ENCODE results near the gene F7. TPM values are rescaled to one million over a fixed set of nuclear protein-coding genes. Genes with fewer than 3 reads are reported as not detected.
"Not testable (repeated sequence)": the region's sequence is repeated elsewhere in the genome, so short reads cannot be mapped to it uniquely, and the experiment has no call there.

The F7 gene
- total and polyA plus RNA-seq, 4 donors = 0.08 to 0.69 TPM; not detected in 2

DNA sequence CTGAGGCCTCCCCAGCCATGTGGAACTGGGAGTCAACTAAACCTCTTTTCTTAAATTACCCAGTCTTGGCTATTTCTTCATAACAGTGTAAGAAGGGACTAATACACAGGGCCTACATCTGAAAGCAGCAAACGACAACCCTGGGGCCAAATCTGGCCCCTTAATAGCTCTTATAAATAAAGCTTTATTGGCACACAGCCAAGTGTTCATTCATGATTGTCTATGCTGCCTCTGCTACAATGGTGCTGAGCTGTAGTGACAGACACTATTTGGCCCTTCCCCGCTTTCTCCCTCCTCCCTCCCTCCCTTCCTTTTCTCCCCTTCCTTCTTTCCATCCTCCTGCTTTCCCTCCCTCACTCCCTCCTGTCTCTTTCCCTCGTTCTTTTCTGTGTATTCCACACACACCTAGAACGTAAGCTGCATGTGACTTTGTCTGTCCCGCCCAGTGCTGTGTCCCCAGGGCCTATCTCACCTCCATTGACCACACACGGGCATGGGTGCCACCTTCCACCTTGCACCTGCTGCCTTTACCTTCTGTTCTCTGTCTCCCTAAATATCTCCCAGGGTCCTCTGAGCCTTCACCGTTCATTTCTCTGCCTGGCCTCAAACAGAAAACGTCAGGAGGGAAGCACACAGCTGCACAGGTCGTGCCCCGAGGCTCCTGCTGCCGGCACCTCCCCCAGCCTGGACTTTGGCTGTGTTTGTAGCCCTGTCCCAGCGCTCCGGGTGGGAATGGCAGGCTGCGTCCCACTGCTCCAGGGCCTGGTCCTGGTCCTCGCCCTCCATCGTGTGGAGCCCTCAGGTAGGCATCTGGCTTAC lies 52.5 kb downstream of the F7 start, which contains the start of gene PROZ:
PROZ (plus strand) TSS at position 720 of the 819 bp plus-strand sequence; CDS start at position 733, 13 bp downstream.
- Histone ChIP-seq H3K36me3 (ENCODE audit: control insufficient read depth in 1 of 2, insufficient read depth in 2 of 2, low read length in 1 of 2) (no peaks in the 10 kb centered on the region), H3K4me1 (ENCODE audit: control insufficient read depth in 1 of 2, insufficient read depth in 2 of 2, low read length in 2 of 2) (no peaks in the 10 kb centered on the region), H3K4me3 (ENCODE audit: low read length in 2 of 2) (no peak within 1 kb of the TSS), H3K27ac (ENCODE audit: low read depth in 1 of 2, low read length in 2 of 2) (no peak within 1 kb of the TSS), H3K9me3 (ENCODE audit: control insufficient read depth, low read length) (no peaks in the 10 kb centered on the region), H3K27me3 (ENCODE audit: control insufficient read depth in 1 of 2, insufficient read depth in 2 of 2, low read length in 1 of 2) (no peaks in the 10 kb centered on the region)
- DNase-seq (no peak), ATAC-seq (ENCODE audit: low FRiP score) (no peak)
- intact Hi-C loops (cut with DNase I) = loop anchor here in 1 of 2 donors (5.0 to 10.0 kb wide), 2 partner anchors 49 to 123 kb away; partner anchors contain the start of genes CUL4A and PCID2
- 63 to 65% methylated on average over 16 of the region's 16 CpGs for WGBS, 2 donors

DNA sequence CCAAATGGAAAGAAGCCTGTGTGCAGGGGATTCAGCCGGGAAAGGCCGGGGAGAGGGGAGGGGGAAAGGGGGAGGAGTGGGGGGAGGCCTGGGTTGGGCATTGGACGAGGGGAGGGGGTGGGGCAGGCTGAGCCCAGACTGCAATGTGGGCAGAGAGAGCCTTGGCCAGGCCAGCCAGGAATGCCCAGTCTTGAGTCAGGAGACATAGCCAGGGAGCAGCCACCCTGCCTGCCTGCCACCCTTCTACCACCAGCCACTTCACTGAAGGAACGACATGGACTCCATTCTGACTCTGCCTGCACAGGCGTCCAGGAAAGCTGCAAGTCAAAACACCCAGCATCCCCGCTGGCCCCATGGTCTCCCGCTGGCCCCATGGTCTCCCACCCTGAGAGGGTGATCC lies 53.4 kb downstream of the F7 start:
- no peak for ATAC-seq (ENCODE audit: low FRiP score)
- no peak for DNase-seq
- Histone ChIP-seq H3K27ac (ENCODE audit: low read depth in 1 of 2, low read length in 2 of 2) (no peak overlapping the region), H3K4me1 (ENCODE audit: control insufficient read depth in 1 of 2, insufficient read depth in 2 of 2, low read length in 2 of 2) (no peaks in the 10 kb centered on the region), H3K9me3 (ENCODE audit: control insufficient read depth, low read length) (no peaks in the 10 kb centered on the region), H3K4me3 (ENCODE audit: low read length in 2 of 2) (no peak overlapping the region), H3K27me3 (ENCODE audit: control insufficient read depth in 1 of 2, insufficient read depth in 2 of 2, low read length in 1 of 2) (no peaks in the 10 kb centered on the region), H3K36me3 (ENCODE audit: control insufficient read depth in 1 of 2, insufficient read depth in 2 of 2, low read length in 1 of 2) (no peaks in the 10 kb centered on the region)
- intact Hi-C loops (cut with DNase I) = loop anchor here in 1 of 2 donors (5.0 to 10.0 kb wide), 2 partner anchors 48 to 124 kb away; partner anchors contain the start of genes CUL4A and PCID2
- WGBS, 2 donors = 48 to 49% methylated on average over 7 of the region's 7 CpGs

DNA sequence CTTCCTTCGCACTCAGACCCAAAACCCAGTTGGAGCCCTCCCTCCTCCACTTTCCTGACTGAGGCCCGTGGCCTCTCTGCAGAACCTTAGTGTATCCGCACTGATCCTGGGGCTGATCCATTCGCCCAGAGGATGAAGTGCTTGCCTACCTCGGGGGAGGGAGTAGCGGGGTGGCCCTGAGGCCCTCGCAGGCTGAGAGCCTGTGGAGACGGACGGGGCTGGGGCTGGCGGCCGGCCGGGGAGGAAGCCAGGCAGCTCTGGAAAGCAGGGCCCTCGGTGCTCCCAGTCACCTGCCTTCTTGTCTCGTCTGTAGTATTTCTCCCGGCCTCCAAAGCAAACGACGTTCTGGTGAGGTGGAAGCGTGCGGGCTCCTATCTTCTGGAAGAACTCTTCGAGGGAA lies 54.1 kb downstream of the F7 start:
- H3K27me3 ChIP-seq (ENCODE audit: control insufficient read depth in 1 of 2, insufficient read depth in 2 of 2, low read length in 1 of 2) = no peaks in the 10 kb centered on the region
- ATAC-seq (ENCODE audit: low FRiP score) = no peak

DNA sequence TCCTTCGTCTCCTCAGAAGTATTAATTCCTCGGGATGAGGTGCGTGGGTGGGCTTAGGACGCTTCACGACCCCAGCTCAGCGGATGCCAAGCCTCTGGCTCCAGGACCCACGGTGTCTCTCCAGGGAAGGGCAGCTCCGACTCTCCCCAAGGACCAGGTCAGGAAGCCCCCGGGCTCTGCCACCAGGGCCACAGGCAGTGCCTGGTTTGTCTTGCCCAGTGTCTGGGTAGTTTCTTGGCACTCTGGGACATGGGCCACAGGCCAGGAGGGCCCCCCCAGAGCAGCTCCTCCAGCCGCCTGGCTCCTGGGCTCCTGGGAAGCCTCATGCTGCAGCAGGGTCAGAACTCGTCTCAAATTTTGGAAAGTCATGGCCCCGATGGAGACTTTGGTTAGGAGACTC lies 55.4 kb downstream of the F7 start:
- Histone ChIP-seq H3K4me1 (ENCODE audit: control insufficient read depth in 1 of 2, insufficient read depth in 2 of 2, low read length in 2 of 2) (no peaks in the 10 kb centered on the region), H3K27ac (ENCODE audit: low read depth in 1 of 2, low read length in 2 of 2) (no peak overlapping the region), H3K27me3 (ENCODE audit: control insufficient read depth in 1 of 2, insufficient read depth in 2 of 2, low read length in 1 of 2) (no peaks in the 10 kb centered on the region), H3K36me3 (ENCODE audit: control insufficient read depth in 1 of 2, insufficient read depth in 2 of 2, low read length in 1 of 2) (no peaks in the 10 kb centered on the region), H3K4me3 (ENCODE audit: low read length in 2 of 2) (no peak overlapping the region), H3K9me3 (ENCODE audit: control insufficient read depth, low read length) (no peaks in the 10 kb centered on the region)
- no peak for DNase-seq
- 61 to 62% methylated on average over 12 of the region's 12 CpGs for WGBS, 2 donors
- ATAC-seq (ENCODE audit: low FRiP score) = no peak
- intact Hi-C loops (cut with DNase I) = no loop called here

More for the DNA sequence above, 54.1 kb downstream of the F7 start:
- Histone ChIP-seq H3K9me3 (ENCODE audit: control insufficient read depth, low read length) (no peaks in the 10 kb centered on the region), H3K4me3 (ENCODE audit: low read length in 2 of 2) (no peak overlapping the region), H3K4me1 (ENCODE audit: control insufficient read depth in 1 of 2, insufficient read depth in 2 of 2, low read length in 2 of 2) (no peaks in the 10 kb centered on the region), H3K36me3 (ENCODE audit: control insufficient read depth in 1 of 2, insufficient read depth in 2 of 2, low read length in 1 of 2) (no peaks in the 10 kb centered on the region), H3K27ac (ENCODE audit: low read depth in 1 of 2, low read length in 2 of 2) (no peak overlapping the region)
- 87 to 91% methylated on average over 20 of the region's 20 CpGs for WGBS, 2 donors
- intact Hi-C loops (cut with DNase I) = loop anchor here in 1 of 2 donors (5.0 to 10.0 kb wide), 2 partner anchors 48 to 125 kb away; partner anchors contain the start of genes CUL4A and PCID2
- DNase-seq = no peak

DNA sequence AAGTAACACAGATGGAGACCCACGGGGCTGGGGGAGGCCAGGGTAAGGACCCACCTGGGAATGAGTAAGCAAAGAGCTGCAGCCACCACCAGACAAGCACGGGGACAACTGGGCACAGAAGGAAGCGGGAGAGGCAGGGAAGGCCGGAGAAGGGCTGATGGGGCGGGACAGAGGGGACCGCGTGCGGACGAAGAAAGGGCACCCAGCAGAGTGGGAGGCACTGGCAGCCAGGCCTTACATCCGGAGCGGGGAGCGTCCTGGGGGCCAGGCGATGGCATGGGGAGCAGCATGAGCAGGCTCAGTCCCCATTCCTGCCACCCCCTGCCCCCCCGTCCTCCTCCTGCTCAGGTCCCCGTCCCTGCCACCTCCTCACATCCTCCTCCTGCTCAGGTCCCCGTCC lies 55.8 kb downstream of the F7 start:
- intact Hi-C loops (cut with DNase I) = no loop called here
- no peaks in the 10 kb centered on the region for H3K27me3 ChIP-seq (ENCODE audit: control insufficient read depth in 1 of 2, insufficient read depth in 2 of 2, low read length in 1 of 2)
- H3K9me3 ChIP-seq (ENCODE audit: control insufficient read depth, low read length) = no peaks in the 10 kb centered on the region
- no peak overlapping the region for H3K27ac ChIP-seq (ENCODE audit: low read depth in 1 of 2, low read length in 2 of 2)
- DNase-seq = no peak
- no peak overlapping the region for H3K4me3 ChIP-seq (ENCODE audit: low read length in 2 of 2)
- H3K36me3 ChIP-seq (ENCODE audit: control insufficient read depth in 1 of 2, insufficient read depth in 2 of 2, low read length in 1 of 2) = no peaks in the 10 kb centered on the region
- no peak for ATAC-seq (ENCODE audit: low FRiP score)
- WGBS, 2 donors = 30 to 45% methylated on average over 11 to 16 of the region's 16 CpGs
- H3K4me1 ChIP-seq (ENCODE audit: control insufficient read depth in 1 of 2, insufficient read depth in 2 of 2, low read length in 2 of 2) = no peaks in the 10 kb centered on the region

DNA sequence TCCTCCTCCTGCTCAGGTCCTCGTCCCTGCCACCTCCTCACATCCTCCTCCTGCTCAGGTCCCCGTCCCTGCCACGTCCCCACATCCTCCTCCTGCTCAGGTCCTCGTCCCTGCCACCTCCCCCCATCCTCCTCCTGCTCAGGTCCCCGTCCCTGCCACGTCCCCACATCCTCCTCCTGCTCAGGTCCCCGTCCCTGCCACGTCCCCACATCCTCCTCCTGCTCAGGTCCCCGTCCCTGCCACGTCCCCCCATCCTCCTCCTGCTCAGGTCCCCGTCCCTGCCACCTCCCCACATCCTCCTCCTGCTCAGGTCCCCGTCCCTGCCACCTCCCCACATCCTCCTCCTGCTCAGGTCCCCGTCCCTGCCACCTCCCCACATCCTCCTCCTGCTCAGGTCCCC lies 56.4 kb downstream of the F7 start:
- DNase-seq; H3K4me1 ChIP-seq (ENCODE audit: control insufficient read depth in 1 of 2, insufficient read depth in 2 of 2, low read length in 2 of 2); H3K27ac ChIP-seq (ENCODE audit: low read depth in 1 of 2, low read length in 2 of 2); ATAC-seq (ENCODE audit: low FRiP score); H3K9me3 ChIP-seq (ENCODE audit: control insufficient read depth, low read length); intact Hi-C loops (cut with DNase I); H3K27me3 ChIP-seq (ENCODE audit: control insufficient read depth in 1 of 2, insufficient read depth in 2 of 2, low read length in 1 of 2); H3K36me3 ChIP-seq (ENCODE audit: control insufficient read depth in 1 of 2, insufficient read depth in 2 of 2, low read length in 1 of 2); H3K4me3 ChIP-seq (ENCODE audit: low read length in 2 of 2): not testable (repeated sequence)
- 54 to 56% methylated on average over 7 to 12 of the region's 13 CpGs for WGBS, 2 donors

DNA sequence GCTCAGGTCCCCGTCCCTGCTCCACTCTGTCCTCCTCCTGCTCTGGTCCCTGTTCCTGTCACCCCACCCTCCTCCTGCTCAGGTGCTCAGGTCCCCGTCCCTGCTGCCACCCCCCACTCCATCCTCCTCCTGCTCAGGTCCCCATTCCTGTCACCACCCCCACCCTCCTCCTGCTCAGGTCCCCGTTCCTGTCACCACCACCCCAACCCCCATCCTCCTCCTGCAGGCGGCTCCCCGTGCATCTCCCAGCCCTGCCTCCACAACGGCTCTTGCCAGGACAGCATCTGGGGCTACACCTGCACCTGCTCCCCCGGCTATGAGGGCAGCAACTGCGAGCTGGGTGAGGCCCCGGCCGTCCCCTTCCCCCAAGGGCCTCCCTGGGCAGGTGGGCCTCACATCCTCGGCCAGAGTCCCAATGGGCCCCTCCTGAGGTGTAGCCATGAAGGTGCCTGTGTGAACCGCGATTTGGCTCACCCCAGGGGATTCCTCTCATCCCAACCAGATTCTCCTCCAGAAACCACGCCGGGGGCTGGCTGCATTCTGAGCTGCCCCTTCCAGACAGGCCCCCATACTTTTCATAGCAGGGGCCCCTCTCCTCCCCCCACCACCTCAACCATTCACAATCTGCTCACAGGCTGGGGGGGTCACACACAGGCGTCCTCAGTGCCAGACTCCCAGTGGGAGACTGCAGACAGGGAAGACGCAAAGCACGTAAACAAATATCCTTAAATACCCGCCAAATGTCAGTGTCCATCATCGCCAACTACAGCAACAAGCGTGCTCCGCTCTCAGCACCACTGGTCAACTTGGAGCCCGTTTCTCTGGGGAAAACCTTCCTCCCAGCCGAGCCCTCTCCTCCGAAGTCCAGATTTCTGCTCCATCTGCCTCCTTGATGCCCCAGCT lies 57.4 kb downstream of the F7 start:
- ATAC-seq (ENCODE audit: low FRiP score) (peak; percentile 26), DNase-seq (no peak)
- no peaks in the 10 kb centered on the region for H3K36me3 ChIP-seq (ENCODE audit: control insufficient read depth in 1 of 2, insufficient read depth in 2 of 2, low read length in 1 of 2)
- H3K4me1 ChIP-seq (ENCODE audit: control insufficient read depth in 1 of 2, insufficient read depth in 2 of 2, low read length in 2 of 2) = no peaks in the 10 kb centered on the region
- 21 to 26% methylated on average over 25 of the region's 25 CpGs for WGBS, 2 donors
- H3K4me3 ChIP-seq (ENCODE audit: low read length in 2 of 2) = no peak overlapping the region
- H3K9me3 ChIP-seq (ENCODE audit: control insufficient read depth, low read length) = no peaks in the 10 kb centered on the region
- H3K27ac ChIP-seq (ENCODE audit: low read depth in 1 of 2, low read length in 2 of 2) = no peak overlapping the region
- no peaks in the 10 kb centered on the region for H3K27me3 ChIP-seq (ENCODE audit: control insufficient read depth in 1 of 2, insufficient read depth in 2 of 2, low read length in 1 of 2)
- intact Hi-C loops (cut with DNase I) = no loop called here

DNA sequence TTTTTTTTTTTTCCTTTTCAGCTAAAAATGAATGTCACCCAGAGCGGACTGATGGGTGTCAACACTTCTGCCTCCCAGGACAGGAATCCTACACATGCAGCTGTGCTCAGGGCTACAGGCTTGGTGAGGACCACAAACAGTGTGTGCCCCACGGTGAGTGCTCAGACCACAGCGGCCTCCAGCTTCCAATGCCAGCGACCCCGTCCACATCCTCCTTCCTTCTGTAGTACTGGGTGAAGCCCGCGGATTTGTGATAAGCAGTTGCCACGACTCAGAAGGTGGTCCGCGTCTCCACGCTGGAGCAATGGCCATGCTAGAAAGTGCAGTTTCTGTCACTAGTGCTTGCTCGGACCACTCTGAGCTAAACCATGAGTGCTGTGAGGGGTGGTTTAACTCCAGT lies 58.9 kb downstream of the F7 start:
- Histone ChIP-seq H3K4me1 (ENCODE audit: control insufficient read depth in 1 of 2, insufficient read depth in 2 of 2, low read length in 2 of 2) (no peaks in the 10 kb centered on the region), H3K9me3 (ENCODE audit: control insufficient read depth, low read length) (no peaks in the 10 kb centered on the region), H3K27ac (ENCODE audit: low read depth in 1 of 2, low read length in 2 of 2) (no peak overlapping the region), H3K27me3 (ENCODE audit: control insufficient read depth in 1 of 2, insufficient read depth in 2 of 2, low read length in 1 of 2) (no peaks in the 10 kb centered on the region), H3K4me3 (ENCODE audit: low read length in 2 of 2) (no peak overlapping the region), H3K36me3 (ENCODE audit: control insufficient read depth in 1 of 2, insufficient read depth in 2 of 2, low read length in 1 of 2) (no peaks in the 10 kb centered on the region)
- intact Hi-C loops (cut with DNase I) = no loop called here
- ATAC-seq (ENCODE audit: low FRiP score) (no peak), DNase-seq (no peak)
- WGBS, 2 donors = 81 to 84% methylated on average over 12 of the region's 12 CpGs

Measured in aorta (tissue), 5 donors.